Fibroblast of mammary gland (primary cell): ENCODE data around the gene AK8.

Experiments used
- DNase-seq: peaks from one replicate; pipeline ENCODE4 v3.0.0-alpha.2; 2010; ENCODE audit warnings: low read depth
- H3K4me3 ChIP-seq: 2 replicates; pipeline ENCODE4 v1.5.1; 2011; ENCODE audit warnings: low read depth, mild to moderate bottlenecking, low read length, moderate library complexity; ENCODE audit not compliant: control insufficient read depth
- TF ChIP-seq, protein P1 (sequence below): conservative IDR thresholded peaks from 2 replicates; pipeline ENCODE4 v1.5.1; 2011; ENCODE audit warnings: low read depth, low read length, inconsistent platforms; ENCODE audit not compliant: control insufficient read depth, insufficient read depth

The AK8 gene

DNA sequence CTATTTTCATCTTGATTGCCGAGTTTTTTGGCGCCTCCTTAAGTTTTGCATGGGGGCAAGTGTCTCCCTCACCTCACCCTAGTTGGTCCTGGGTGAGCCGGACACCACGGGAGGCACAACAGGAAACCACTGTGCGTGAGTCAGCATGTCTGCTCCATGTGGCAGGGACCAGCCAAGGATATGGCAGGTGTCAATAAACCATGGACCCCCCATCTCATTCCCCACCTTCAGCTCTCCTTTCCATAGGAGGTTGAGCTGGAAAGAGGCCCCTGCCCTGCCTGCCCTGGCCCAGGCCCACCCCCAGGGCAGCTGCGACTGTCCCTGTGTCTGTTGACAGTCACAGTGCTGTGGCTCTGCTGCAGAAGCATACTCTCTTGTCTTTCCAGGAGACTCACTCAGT lies 3.7 kb upstream of the AK8 start:
- TF ChIP-seq, protein P1, sequence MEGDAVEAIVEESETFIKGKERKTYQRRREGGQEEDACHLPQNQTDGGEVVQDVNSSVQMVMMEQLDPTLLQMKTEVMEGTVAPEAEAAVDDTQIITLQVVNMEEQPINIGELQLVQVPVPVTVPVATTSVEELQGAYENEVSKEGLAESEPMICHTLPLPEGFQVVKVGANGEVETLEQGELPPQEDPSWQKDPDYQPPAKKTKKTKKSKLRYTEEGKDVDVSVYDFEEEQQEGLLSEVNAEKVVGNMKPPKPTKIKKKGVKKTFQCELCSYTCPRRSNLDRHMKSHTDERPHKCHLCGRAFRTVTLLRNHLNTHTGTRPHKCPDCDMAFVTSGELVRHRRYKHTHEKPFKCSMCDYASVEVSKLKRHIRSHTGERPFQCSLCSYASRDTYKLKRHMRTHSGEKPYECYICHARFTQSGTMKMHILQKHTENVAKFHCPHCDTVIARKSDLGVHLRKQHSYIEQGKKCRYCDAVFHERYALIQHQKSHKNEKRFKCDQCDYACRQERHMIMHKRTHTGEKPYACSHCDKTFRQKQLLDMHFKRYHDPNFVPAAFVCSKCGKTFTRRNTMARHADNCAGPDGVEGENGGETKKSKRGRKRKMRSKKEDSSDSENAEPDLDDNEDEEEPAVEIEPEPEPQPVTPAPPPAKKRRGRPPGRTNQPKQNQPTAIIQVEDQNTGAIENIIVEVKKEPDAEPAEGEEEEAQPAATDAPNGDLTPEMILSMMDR = no peak
- no peak overlapping the region for H3K4me3 ChIP-seq
- DNase-seq = no peak

DNA sequence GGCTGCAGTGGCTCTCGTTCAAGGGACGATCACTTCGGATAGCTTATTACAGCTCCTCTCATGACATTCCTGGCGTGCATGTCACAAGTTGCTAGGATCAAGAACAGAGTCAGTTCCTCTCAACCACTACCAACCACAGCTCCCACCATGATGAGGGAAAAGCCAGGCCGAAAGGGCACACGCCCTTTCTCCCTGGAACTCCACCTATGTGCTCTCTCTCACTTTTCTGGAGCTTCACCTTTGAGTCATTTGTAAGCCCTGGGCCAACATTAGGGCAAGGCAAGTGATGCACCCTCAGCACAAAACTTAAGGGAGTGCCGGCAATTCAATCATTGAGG lies 2.2 kb upstream of the AK8 start:
- H3K4me3 ChIP-seq = no peak overlapping the region
- TF ChIP-seq, protein P1 = no peak

DNA sequence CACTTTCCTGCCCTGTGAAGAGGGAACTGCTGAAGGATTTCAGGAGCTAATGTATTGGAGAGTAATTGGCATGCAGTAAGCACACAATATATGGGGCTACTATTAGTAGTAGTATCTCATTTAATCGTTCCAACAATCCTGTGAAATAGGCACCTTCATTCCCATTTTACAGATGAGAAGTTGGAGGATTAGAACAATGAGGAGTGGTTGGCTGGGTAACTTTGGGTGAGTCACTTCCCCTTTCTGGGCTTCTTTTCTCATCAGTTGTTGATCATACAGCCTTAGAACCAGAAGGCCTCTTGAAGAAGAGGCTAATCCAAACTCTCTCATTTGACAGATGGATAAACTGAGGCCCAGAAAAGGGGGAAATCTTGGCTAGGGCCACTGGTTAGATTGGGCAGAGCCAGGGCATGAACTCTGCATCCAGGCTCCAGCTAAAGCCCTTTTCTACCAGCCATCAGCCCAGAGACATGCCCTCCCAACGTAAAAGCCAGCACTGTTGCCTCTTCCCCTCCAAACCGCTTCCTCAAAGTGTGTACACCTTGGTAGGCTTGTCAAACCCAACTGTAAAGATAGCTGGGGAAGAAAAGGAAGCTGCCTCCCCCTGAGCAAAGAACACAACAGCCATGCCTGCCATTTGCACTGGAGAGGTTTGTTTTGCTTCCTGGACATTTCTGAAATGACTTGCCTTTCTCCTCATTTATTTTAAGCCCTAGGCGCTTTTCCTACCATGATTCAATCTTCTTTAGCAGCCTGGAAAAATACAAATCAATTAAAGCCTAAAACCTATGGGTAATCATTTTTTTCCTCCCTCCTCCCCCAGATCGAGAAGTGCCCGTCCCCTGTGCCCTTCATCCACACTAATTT lies 1.6 kb upstream of the AK8 start:
- DNase-seq = no peak
- no peak overlapping the region for H3K4me3 ChIP-seq
- TF ChIP-seq, protein P1 = no peak

More for the DNA sequence above, 2.2 kb upstream of the AK8 start:
- no peak for DNase-seq

DNA sequence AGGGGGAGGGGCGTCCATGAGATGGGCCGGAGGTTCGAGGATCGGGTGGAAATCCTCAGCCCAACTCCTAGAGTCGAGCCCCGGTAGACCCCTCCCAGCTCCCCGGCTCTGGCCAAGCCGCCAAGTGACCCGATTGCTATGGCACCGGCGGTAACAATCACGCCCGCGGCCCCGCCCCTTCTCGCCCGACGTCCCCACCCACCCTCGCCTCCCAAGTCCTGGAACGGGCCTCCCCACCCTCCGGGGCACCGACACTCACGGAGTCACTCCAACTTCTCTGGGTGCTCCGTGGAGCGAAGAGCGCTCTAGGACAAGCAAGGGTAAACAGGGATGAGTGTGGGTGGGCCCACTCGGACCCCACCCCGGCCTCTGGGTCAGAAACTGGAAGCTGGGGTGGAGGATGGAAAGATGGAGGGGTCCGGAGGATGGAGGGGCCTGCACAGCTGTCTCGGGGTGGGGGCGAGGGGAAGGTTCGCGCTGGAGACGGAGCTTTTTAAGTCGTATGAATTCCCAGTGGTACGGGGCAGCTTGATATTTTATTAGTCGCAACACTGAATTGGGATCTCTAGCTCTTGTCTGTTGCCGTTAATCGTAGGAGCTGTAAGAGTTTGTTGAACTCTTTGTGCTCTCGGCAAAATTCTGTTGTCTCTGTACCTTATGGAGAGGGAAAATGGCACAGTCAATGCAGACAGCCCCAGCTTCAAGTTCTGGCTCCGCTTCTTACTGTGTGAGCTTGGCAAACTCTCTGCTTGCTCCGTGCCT lies 792 bp upstream of the AK8 start, which contains the start of gene SPACA9:
SPACA9 (plus strand) TSS at position 204 of the 762 bp plus-strand sequence. CDS start 5,050 bp downstream, outside the sequence.
- H3K4me3 ChIP-seq = peak within 1 kb of the TSS; percentile 97
- peak; percentile 33 for DNase-seq
- TF ChIP-seq, protein P1 = no peak

DNA sequence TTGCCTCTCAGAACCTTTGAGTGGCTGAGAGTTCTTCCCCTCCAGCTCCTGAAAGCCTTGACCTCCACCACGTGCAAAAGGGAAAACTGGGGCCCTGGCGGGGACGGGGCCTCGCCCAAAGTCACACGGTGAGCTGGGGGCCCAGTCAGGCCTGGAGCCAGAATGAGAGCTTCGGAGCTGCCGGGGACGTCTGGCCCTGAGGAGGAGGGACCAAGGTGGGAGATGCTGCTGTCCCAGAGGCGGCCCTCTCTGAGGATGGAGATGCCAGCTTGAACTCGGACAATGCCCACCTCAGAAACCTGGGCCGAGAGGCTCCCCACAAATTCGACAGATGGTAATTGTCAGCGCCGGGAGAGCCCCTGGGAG lies 643 bp downstream of the AK8 start:
- no peak for DNase-seq
- TF ChIP-seq, protein P1 = no peak
- peak overlapping the region; percentile 97 for H3K4me3 ChIP-seq

DNA sequence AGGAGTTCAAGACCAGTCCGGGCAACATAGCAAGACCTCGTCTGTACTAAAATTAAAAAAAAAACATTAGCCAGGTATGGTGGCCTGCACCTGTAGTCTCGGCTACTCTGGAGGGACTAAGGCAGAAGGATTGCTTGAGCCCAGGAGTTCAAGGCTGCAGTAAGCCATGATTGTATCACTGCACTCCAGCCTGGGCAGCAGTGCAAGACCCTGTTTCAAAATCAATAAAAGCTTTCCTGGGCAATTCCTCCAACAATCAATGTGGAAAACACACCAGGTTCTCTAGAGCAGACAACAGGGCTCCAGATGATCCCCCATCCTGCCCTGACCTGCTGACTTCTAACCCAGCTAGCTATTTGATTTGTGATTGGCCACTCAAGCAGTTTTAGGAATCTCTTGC lies 1.2 kb downstream of the AK8 start:
- H3K4me3 ChIP-seq = no peak overlapping the region
- no peak for DNase-seq
- TF ChIP-seq, protein P1 = no peak
